ENCODE results near the gene IFT122.
"Not testable (repeated sequence)": the region's sequence is repeated elsewhere in the genome, so short reads cannot be mapped to it uniquely, and the experiment has no call there.

The IFT122 gene

DNA sequence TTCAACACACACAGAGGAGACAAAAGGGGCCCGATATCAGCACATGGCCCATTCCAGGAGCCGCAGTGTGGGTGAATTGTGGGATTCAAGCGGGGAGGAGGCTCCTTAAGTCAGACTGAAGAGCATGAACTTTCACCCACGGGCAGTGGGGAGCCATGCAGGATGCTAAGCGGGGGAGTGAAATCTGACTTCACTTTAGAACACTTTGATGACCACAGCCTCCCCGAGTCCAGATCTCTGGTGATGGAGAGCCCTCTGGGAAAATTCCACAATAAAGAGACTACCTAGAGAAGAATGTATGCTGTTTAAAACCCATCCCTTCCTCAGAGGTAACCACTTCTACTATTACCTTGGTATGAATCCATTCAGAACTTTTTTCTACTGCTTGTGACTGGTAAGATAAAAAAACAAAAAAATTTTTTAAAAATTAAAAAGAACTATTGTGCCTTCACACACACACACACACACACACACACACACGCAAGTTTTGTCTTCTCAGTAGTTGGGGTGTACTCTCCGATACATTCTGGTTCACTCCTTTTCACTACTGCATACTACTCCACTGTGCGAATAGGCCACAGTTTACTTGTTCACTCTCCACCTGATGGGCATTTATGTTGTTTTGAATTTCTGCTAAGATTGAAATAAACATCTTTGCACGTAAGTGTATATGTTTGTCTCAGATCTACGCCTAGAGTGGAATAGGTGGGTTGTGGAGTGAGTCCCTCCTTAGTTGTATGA, 100.9 kb downstream of the IFT122 start:
- no peak overlapping the region for H3K27ac Mint-ChIP-seq
- no peaks in the 10 kb centered on the region for H3K4me1 Mint-ChIP-seq (ENCODE audit: low read depth)
- H3K4me3 Mint-ChIP-seq = no peak overlapping the region
- no peaks in the 10 kb centered on the region for H3K36me3 Mint-ChIP-seq (ENCODE audit: low read depth)
- H3K27me3 Mint-ChIP-seq (ENCODE audit: low read depth) = peaks cover 2% of the 10 kb centered on the region
- no peaks in the 10 kb centered on the region for H3K9me3 Mint-ChIP-seq
- DNase-seq (ENCODE audit: low spot score) = no peak

DNA sequence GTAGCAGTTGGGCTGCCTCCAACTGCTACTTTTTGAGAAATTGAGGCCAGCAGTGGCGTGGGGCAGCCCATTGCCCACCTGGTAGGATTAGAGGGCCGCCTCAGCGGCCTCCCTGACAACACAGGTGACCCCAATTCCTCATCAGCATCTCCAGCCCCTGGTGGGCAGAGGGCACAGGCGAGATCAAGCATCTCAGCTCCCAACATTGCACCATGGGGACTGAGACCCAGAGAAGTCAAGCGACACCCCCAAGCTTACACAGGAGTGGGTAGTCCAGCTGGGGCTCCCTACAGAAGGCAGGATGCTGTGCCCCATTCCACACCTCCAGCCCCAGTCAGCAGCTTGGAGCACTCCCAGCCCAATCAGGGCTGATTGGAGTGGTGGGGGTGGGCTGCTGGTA, 102.7 kb downstream of the IFT122 start:
- H3K9me3 Mint-ChIP-seq = no peaks in the 10 kb centered on the region
- no peaks in the 10 kb centered on the region for H3K36me3 Mint-ChIP-seq (ENCODE audit: low read depth)
- H3K4me1 Mint-ChIP-seq (ENCODE audit: low read depth) = no peaks in the 10 kb centered on the region
- DNase-seq (ENCODE audit: low spot score) = no peak
- H3K4me3 Mint-ChIP-seq = no peak overlapping the region
- no peaks in the 10 kb centered on the region for H3K27me3 Mint-ChIP-seq (ENCODE audit: low read depth)
- no peak overlapping the region for H3K27ac Mint-ChIP-seq

DNA sequence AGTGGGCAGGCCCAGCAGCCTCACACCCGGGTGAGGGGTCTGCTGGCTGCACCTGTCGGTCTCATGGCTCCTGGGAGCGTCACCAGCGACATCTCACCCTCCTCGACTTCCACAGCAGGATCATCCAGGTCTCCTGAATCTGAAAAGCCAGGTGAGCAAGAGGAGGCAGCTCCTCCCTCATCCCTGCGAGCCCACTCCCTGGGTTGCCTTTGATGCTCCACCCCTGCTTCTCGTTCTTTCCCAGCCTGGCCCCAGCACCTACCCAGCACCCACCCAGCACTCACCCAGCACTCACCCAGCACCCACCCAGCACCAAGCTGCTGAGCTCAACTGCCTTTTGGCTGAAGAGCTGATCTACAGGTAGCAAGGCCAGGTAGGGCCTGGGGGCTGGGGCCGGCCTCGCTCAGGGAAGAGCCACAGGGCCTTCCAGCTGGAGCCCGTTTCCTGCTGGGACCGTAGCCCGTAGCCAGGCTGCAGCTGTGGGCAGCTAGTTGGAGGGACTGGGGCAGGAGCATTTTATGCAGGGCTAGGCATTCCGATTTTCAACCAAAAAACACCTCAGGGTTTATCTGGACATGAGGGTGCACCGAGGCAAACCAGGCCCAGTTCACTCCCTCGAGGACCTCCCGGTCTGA, 103.2 kb downstream of the IFT122 start, which contains the start of gene H1-8:
TSS of gene H1-8 (plus strand) at position 20 of the 635 bp plus-strand sequence. CDS start at position 64, 44 bp downstream.
- Mint-ChIP-seq H3K9me3 (no peaks in the 10 kb centered on the region), H3K27me3 (ENCODE audit: low read depth) (no peaks in the 10 kb centered on the region), H3K4me3 (no peak within 1 kb of the TSS), H3K27ac (no peak within 1 kb of the TSS), H3K4me1 (ENCODE audit: low read depth) (no peaks in the 10 kb centered on the region), H3K36me3 (ENCODE audit: low read depth) (no peaks in the 10 kb centered on the region)
- no peak for DNase-seq (ENCODE audit: low spot score)

DNA sequence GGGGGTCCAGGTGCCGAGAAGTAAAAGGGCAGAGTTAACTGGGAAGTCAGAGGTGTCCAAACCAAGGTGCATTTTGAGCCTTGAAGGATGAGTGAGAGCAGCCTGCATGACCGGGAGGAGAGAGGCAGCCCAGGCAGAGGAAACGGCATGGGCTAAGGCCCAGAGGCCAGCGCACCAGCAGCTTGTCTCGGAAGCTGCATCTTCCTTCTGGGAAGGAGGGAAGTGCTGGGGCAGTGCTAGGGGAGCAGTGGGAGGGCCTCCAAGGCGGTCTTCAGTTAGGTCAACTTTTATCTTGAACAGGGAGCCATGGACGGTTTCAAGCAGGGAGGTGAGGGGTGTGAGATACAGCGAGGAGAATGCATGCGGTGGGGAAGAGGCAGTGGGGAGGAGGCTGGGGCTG, 104.0 kb downstream of the IFT122 start:
- Mint-ChIP-seq H3K4me3 (no peak overlapping the region), H3K27ac (no peak overlapping the region), H3K27me3 (ENCODE audit: low read depth) (no peaks in the 10 kb centered on the region), H3K4me1 (ENCODE audit: low read depth) (no peaks in the 10 kb centered on the region), H3K9me3 (no peaks in the 10 kb centered on the region), H3K36me3 (ENCODE audit: low read depth) (no peaks in the 10 kb centered on the region)
- no peak for DNase-seq (ENCODE audit: low spot score)

DNA sequence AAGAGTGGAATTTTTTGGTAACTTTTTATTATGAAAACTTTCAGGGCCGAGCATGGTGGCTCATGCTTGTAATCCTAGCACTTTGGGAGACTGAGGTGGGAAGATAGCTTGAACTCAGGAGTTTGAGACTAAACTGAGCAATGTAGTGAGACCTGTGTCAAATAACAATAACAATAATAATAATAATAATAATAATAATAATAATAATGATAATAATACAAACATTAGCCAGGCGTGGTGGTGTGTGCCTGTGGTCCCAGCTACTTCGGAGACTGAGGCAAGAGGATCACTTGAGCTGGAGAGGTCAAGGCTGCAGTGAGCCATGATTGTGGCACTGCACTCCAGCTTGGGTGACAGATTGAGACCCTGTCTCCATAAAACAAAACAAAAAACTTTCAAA, 105.9 kb downstream of the IFT122 start:
- H3K4me3 Mint-ChIP-seq; H3K36me3 Mint-ChIP-seq (ENCODE audit: low read depth); H3K9me3 Mint-ChIP-seq; H3K27ac Mint-ChIP-seq; H3K4me1 Mint-ChIP-seq (ENCODE audit: low read depth); H3K27me3 Mint-ChIP-seq (ENCODE audit: low read depth); DNase-seq (ENCODE audit: low spot score): not testable (repeated sequence)

DNA sequence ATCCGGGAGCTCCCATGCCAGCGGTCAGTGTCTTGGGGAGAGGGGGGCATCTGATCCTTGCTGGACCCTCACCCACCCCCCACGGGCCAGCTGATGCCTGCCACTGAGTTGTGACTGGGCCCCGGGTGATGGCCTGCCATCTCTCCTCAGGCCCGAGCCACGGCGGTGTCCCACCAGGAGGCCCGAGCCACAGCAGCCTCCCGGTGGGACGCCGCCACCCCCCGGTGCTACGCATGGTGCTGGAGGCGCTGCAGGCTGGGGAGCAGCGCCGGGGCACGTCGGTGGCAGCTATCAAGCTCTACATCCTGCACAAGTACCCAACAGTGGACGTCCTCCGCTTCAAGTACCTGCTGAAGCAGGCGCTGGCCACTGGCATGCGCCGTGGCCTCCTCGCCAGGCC, 107.2 kb downstream of the IFT122 start:
- no peaks in the 10 kb centered on the region for H3K4me1 Mint-ChIP-seq (ENCODE audit: low read depth)
- H3K27ac Mint-ChIP-seq = no peak overlapping the region
- no peaks in the 10 kb centered on the region for H3K36me3 Mint-ChIP-seq (ENCODE audit: low read depth)
- H3K9me3 Mint-ChIP-seq = no peaks in the 10 kb centered on the region
- DNase-seq (ENCODE audit: low spot score) = no peak
- H3K4me3 Mint-ChIP-seq = no peak overlapping the region
- no peaks in the 10 kb centered on the region for H3K27me3 Mint-ChIP-seq (ENCODE audit: low read depth)

DNA sequence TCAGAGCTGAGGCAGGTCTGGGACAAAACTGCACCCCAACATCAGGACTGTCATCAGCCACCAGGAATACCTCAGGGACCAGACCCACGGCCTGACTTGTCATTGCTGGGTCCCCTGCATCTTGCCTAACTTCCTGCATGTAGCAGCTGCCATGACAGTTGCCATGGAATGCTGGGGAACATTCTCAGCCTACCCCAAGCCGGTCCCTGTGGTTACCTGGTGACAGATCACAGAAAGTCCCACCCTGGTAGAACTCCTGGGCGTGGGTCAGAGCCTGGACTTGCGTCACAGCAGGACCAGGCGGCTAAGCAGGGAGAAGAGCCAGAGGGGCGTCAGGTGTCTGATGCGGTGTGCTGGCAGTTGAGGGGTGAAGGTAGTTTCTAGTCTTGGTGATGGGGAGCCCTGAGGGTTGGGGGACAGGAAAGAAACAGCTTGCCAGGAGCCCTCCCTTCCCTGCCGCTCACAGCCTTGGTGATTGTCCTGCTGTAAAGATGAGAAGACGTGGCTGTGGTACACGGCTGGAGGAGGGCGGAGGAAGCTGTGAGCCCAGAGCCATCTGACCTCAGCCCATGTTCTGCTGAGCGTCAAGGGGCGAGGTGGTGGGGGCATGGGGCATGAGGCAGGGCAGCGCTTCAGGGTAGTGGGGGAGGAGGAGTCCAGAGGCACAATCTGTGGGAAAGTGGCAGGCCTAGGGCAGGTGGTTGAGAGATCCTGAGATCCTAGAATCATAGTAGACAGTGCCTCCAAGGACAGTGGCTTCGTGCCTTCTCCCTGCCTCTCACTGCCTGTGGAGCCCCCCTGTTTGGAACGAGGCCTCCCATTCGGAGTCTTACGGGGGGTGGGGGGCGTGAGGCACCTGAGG, 108.3 kb downstream of the IFT122 start:
- H3K4me1 Mint-ChIP-seq (ENCODE audit: low read depth) = no peaks in the 10 kb centered on the region
- H3K27me3 Mint-ChIP-seq (ENCODE audit: low read depth) = peaks cover 4% of the 10 kb centered on the region
- no peak overlapping the region for H3K27ac Mint-ChIP-seq
- DNase-seq (ENCODE audit: low spot score) = no peak
- no peak overlapping the region for H3K4me3 Mint-ChIP-seq
- no peaks in the 10 kb centered on the region for H3K36me3 Mint-ChIP-seq (ENCODE audit: low read depth)
- H3K9me3 Mint-ChIP-seq = no peaks in the 10 kb centered on the region

DNA sequence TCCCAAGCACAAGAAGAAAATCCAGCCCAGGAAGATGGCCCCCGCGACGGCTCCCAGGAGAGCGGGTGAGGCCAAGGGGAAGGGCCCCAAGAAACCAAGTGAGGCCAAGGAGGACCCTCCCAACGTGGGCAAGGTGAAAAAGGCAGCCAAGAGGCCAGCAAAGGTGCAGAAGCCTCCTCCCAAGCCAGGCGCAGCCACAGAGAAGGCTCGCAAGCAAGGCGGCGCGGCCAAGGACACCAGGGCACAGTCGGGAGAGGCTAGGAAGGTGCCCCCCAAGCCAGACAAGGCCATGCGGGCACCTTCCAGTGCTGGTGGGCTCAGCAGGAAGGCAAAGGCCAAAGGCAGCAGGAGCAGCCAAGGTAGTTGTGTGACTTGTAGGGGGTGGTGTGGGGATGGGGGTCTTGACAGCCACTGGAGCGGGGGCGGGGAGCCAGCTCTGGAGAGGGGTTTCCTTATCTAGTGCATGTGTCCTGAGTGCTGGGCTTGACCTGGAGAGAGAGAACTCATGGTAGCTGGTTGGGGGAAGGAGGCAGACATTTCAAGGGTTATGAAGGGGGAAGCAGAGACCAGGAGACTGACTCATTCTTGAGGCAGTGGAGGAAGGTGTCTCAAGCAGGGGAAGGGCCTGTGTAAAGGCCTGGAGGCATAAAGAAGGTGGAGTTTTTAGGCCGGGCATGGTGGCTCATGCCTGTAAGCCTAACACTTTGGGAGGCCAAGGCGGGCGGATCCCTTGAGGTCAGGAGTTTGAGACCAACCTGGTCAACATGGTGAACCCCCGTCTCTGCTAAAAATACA, 109.2 kb downstream of the IFT122 start:
- no peak for DNase-seq (ENCODE audit: low spot score)
- Mint-ChIP-seq H3K27ac (no peak overlapping the region), H3K4me1 (ENCODE audit: low read depth) (peaks cover 2% of the 10 kb centered on the region), H3K4me3 (no peak overlapping the region), H3K9me3 (no peaks in the 10 kb centered on the region), H3K27me3 (ENCODE audit: low read depth) (peaks cover 4% of the 10 kb centered on the region), H3K36me3 (ENCODE audit: low read depth) (no peaks in the 10 kb centered on the region)

DNA sequence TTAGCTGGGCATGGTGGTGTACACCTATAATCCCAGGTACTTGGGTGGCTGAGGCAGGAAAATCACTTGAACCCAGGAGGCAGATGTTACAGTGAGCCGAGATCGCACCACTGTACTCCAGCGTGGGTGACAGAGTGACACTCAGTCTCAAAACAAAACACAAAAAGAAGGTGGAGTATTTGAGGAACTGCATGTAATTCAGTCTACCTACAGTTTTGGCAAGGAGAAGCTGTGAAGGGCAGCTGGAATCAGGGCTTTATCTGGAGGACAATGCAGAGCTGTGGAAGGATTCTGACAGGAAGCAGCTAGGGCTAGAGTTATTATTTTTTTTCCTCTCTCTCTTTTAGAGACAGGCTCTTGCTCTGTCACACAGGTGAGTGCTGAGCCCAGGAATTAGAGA, 109.8 kb downstream of the IFT122 start:
- Mint-ChIP-seq H3K27me3 (ENCODE audit: low read depth) (peaks cover 7% of the 10 kb centered on the region), H3K9me3 (no peaks in the 10 kb centered on the region), H3K27ac (no peak overlapping the region), H3K4me1 (ENCODE audit: low read depth) (peaks cover 2% of the 10 kb centered on the region), H3K4me3 (no peak overlapping the region), H3K36me3 (ENCODE audit: low read depth) (no peaks in the 10 kb centered on the region)
- no peak for DNase-seq (ENCODE audit: low spot score)

DNA sequence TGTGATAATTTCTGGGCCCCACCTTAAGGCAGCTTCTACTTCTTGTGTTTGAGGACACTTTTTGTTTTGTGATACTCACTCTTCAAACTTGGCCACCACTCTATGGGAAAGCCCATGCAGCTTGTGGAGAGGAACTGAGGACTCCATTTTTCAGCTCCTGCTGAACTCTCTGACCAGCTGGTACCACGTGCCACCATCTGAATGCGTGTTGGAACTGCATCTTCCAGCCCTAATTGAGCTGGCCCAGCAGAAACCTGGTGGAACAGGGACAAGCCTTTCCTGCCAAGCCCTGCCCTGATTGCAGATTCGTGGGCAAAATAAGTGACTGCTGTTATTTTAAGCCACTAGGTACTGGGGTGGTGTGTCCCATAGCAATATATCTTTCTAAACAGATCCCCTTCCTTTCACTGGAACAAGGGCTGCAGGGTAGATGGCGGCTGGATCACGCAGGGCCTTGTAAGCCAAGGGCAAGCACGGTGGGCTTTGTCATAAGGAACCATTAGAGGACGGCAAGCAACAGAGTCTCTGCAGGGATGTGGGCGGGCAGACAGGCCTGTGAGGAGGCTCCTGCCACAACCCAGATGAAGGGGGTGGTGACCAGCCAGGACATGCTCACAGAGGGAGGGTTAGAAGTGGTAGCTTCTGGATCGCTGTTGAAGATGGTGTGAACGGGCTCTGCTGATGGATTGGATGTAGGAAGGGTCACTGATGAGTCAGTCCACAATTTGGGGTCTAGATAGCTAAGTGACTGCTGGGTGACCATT, 112.4 kb downstream of the IFT122 start:
- Mint-ChIP-seq H3K36me3 (ENCODE audit: low read depth) (no peaks in the 10 kb centered on the region), H3K27ac (no peak overlapping the region), H3K4me3 (no peak overlapping the region), H3K4me1 (ENCODE audit: low read depth) (peaks cover 2% of the 10 kb centered on the region), H3K9me3 (no peaks in the 10 kb centered on the region), H3K27me3 (ENCODE audit: low read depth) (peaks cover 9% of the 10 kb centered on the region)
- no peak for DNase-seq (ENCODE audit: low spot score)

DNA sequence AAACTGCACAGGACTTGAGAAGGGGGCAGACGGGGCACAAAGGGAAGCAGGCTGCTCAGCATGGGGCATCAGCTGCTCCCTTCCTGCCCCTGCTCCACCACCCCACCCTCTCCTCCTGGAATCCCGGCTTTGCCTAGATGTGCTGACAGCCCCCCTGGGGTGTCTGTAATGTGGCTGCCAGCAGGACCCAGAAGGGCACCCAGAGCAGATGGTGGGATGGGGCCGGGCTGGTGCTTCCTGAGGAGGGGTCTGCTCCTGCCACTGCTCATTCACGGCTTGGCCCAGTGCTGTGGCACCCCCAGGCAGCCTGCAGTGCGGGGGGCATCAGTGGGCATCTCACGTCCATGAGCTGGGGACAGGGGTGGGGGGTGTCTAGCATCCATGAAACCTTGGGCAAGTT, 113.1 kb downstream of the IFT122 start:
- peaks cover 9% of the 10 kb centered on the region for H3K27me3 Mint-ChIP-seq (ENCODE audit: low read depth)
- no peaks in the 10 kb centered on the region for H3K36me3 Mint-ChIP-seq (ENCODE audit: low read depth)
- H3K27ac Mint-ChIP-seq = no peak overlapping the region
- no peak overlapping the region for H3K4me3 Mint-ChIP-seq
- peaks cover 5% of the 10 kb centered on the region for H3K4me1 Mint-ChIP-seq (ENCODE audit: low read depth)
- no peak for DNase-seq (ENCODE audit: low spot score)
- no peaks in the 10 kb centered on the region for H3K9me3 Mint-ChIP-seq

DNA sequence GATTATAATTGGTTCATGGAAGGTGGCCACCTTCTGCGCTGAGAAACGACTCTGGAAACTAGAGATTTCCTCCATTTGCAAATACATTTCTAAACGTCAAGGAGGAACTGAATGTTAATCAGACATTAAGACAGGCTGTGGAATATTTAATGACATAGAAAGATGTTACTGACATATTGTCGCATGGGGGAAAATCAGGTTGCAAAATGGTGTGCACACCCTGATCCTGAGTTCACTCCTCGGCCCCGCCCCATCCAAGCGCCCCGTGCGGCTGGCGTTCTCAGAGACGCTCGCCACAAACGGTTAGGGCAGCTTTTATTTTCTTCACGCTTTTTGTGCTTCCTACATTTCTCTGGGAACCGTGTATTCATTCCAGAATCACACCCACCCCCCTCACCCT, 113.7 kb downstream of the IFT122 start:
- DNase-seq (ENCODE audit: low spot score) = no peak
- no peaks in the 10 kb centered on the region for H3K36me3 Mint-ChIP-seq (ENCODE audit: low read depth)
- peaks cover 12% of the 10 kb centered on the region for H3K27me3 Mint-ChIP-seq (ENCODE audit: low read depth)
- H3K27ac Mint-ChIP-seq = no peak overlapping the region
- peak overlapping the region; percentile 1 for H3K4me3 Mint-ChIP-seq
- no peaks in the 10 kb centered on the region for H3K9me3 Mint-ChIP-seq
- peaks cover 8% of the 10 kb centered on the region for H3K4me1 Mint-ChIP-seq (ENCODE audit: low read depth)

All from T-helper 2 cell treated with Interferon-gamma antibody and Interleukin-4, amounts not matched to agents 5 μg/mL and 100 μg/mL, for 36 hours (primary cell).